ENCODE measurements around the gene SERPINB3.
"Not testable (repeated sequence)": the region's sequence is repeated elsewhere in the genome, so short reads cannot be mapped to it uniquely, and the experiment has no call there.

Gene SERPINB3

GRCh38 chr18:63661750-63662149, at the start of gene SERPINB3:
SERPINB3 (minus strand) TSS chr18:63661893; CDS start chr18:63661216, 677 bp downstream.
- DNase-seq (ENCODE audit: low spot score): not testable (repeated sequence)

- no peak for DNase-seq (ENCODE audit: low spot score)
Measured at GRCh38 chr18:63708650-63709049, 47.0 kb upstream of the SERPINB3 start.

GRCh38 chr18:63707816-63708215, 46.1 kb upstream of the SERPINB3 start:
- DNase-seq (ENCODE audit: low spot score): no peak

GRCh38 chr18:63705401-63705800, 43.7 kb upstream of the SERPINB3 start:
- no peak for DNase-seq (ENCODE audit: low spot score)

- DNase-seq (ENCODE audit: low spot score): no peak
Measured at GRCh38 chr18:63702660-63703059, 41.0 kb upstream of the SERPINB3 start, which contains the start of gene SERPINB11. SERPINB11 (plus strand) TSS chr18:63702960; CDS start chr18:63710194, 7,234 bp downstream.

GRCh38 chr18:63701952-63702351, 40.3 kb upstream of the SERPINB3 start:
- no peak for DNase-seq (ENCODE audit: low spot score)

- DNase-seq (ENCODE audit: low spot score): no peak
Measured at GRCh38 chr18:63700501-63700900, 38.8 kb upstream of the SERPINB3 start.

GRCh38 chr18:63697097-63697660, 35.5 kb upstream of the SERPINB3 start:
- DNase-seq (ENCODE audit: low spot score): no peak

GRCh38 chr18:63689064-63689463, 27.4 kb upstream of the SERPINB3 start:
- DNase-seq (ENCODE audit: low spot score): no peak

GRCh38 chr18:63686871-63687270, 25.2 kb upstream of the SERPINB3 start:
- DNase-seq (ENCODE audit: low spot score): no peak

- no peak for DNase-seq (ENCODE audit: low spot score)
Measured at GRCh38 chr18:63684718-63685117, 23.0 kb upstream of the SERPINB3 start.

- no peak for DNase-seq (ENCODE audit: low spot score)
Measured at GRCh38 chr18:63683890-63684289, 22.2 kb upstream of the SERPINB3 start.

- DNase-seq (ENCODE audit: low spot score): no peak
Measured at GRCh38 chr18:63683152-63683551, 21.5 kb upstream of the SERPINB3 start.

- no peak for DNase-seq (ENCODE audit: low spot score)
Measured at GRCh38 chr18:63681449-63682340, 20.0 kb upstream of the SERPINB3 start.

GRCh38 chr18:63679820-63680606, 18.3 kb upstream of the SERPINB3 start:
- no peak for DNase-seq (ENCODE audit: low spot score)

- no peak for DNase-seq (ENCODE audit: low spot score)
Measured at GRCh38 chr18:63677500-63678225, 16.0 kb upstream of the SERPINB3 start.

GRCh38 chr18:63676526-63677323, 15.0 kb upstream of the SERPINB3 start:
- DNase-seq (ENCODE audit: low spot score): no peak

- DNase-seq (ENCODE audit: low spot score): no peak
Measured at GRCh38 chr18:63664571-63664970, 2.9 kb upstream of the SERPINB3 start.

- not testable (repeated sequence) for DNase-seq (ENCODE audit: low spot score)
Measured at GRCh38 chr18:63658920-63659319, 2.8 kb downstream of the SERPINB3 start.

- DNase-seq (ENCODE audit: low spot score): not testable (repeated sequence)
Measured at GRCh38 chr18:63650271-63650670, 11.4 kb downstream of the SERPINB3 start.

GRCh38 chr18:63648241-63648640, 13.5 kb downstream of the SERPINB3 start:
- DNase-seq (ENCODE audit: low spot score): no peak

All from CD4-positive, alpha-beta T cell treated with Interleukin-15 for 4 hours (primary cell).